GM12865 (cell line): ENCODE results near the gene CDK18.

ENCODE experiments used
- DNase-seq: peaks from one replicate; pipeline ENCODE4 v3.0.0; 2010; ENCODE audit warnings: low read depth
- H3K4me3 ChIP-seq: 2 replicates; pipeline ENCODE4 v1.5.1; 2011; ENCODE audit warnings: mild to moderate bottlenecking, low read depth, low read length, control low read depth
- CTCF ChIP-seq: IDR thresholded peaks from 2 replicates; pipeline ENCODE4 v1.5.1; 2011; ENCODE audit warnings: low read length, control low read depth, low read depth, inconsistent platforms; ENCODE audit not compliant: insufficient read depth; ENCODE audit errors: missing control alignments

The CDK18 gene

GRCh38 chr1:205502992-205503391, 1.5 kb upstream of the CDK18 start:
- no peak for TF ChIP-seq CTCF
- no peak for DNase-seq
- H3K4me3 ChIP-seq: no peak overlapping the region

GRCh38 chr1:205505076-205505729, 734 bp downstream of the CDK18 start:
- no peak for TF ChIP-seq CTCF
- H3K4me3 ChIP-seq: peak overlapping the region; percentile 43
- no peak for DNase-seq

GRCh38 chr1:205505791-205506190, 1.3 kb downstream of the CDK18 start:
- H3K4me3 ChIP-seq: no peak overlapping the region
- DNase-seq: no peak
- TF ChIP-seq CTCF: no peak

GRCh38 chr1:205506409-205507200, 2.1 kb downstream of the CDK18 start:
- H3K4me3 ChIP-seq: no peak overlapping the region
- no peak for DNase-seq
- no peak for TF ChIP-seq CTCF

- DNase-seq: no peak
- no peak overlapping the region for H3K4me3 ChIP-seq
- TF ChIP-seq CTCF: no peak
These were observed 3.8 kb downstream of the CDK18 start for GRCh38 chr1:205508227-205508714.

GRCh38 chr1:205510308-205510950, 6.0 kb downstream of the CDK18 start:
- DNase-seq: no peak
- no peak for TF ChIP-seq CTCF
- H3K4me3 ChIP-seq: no peak overlapping the region
